ENCODE results near the gene ELL2. TPM values are rescaled to one million over a fixed set of nuclear protein-coding genes. Genes with fewer than 3 reads are reported as not detected.
A peak's percentile ranks its signal among the peaks of the same experiment; 100 is the strongest.

Gene ELL2
- total and polyA plus RNA-seq, 9 of the 15 experiments (the other 6 are each of a cell fraction or from before 2014, with no cell fraction given) = 4.3 to 18.3 (median 14.5) TPM

- TF ChIP-seq ARID3B (CRISPR knock-in tag; IDR thresholded peaks at IDR 0.05; ENCODE audit: borderline replicate concordance) (no peak), SMARCC2 (IDR thresholded peaks at IDR 0.05; ENCODE audit: low read depth) (no peak), PKNOX1 (IDR thresholded peaks at IDR 0.05) (no peak), E2F5 (CRISPR knock-in tag; IDR thresholded peaks at IDR 0.05) (no peak), BCLAF1 (IDR thresholded peaks at IDR 0.05; ENCODE audit: borderline replicate concordance in 1 of 2, control insufficient read depth in 1 of 2, low read depth in 2 of 2, low read length in 1 of 2) (no peak), BCOR (IDR thresholded peaks at IDR 0.05) (no peak), ZNF518B (CRISPR knock-in tag; IDR thresholded peaks at IDR 0.05) (no peak), ELF4 (CRISPR knock-in tag; IDR thresholded peaks at IDR 0.05) (no peak), RFX7 (CRISPR knock-in tag; IDR thresholded peaks at IDR 0.05) (no peak), ARID1B (IDR thresholded peaks at IDR 0.05) (peak; percentile 60), ZEB2 (IDR thresholded peaks at IDR 0.05) (peak; percentile 54; the same call in 1 of the 2 replicates), ZFP1 (CRISPR knock-in tag; IDR thresholded peaks at IDR 0.05) (0 out of 2 replicates have a peak, but pooled peaks have one; percentile 15), SOX6 (IDR thresholded peaks at IDR 0.05) (peak; percentile 63; the same call in 1 of the 2 replicates), ZNF324 (CRISPR knock-in tag; IDR thresholded peaks at IDR 0.05) (0 out of 2 replicates have a peak, but pooled peaks have one; percentile 8), TARDBP (IDR thresholded peaks at IDR 0.05) (no peak), FOXA3 (CRISPR knock-in tag; conservative IDR thresholded peaks at IDR 0.05 in 1 of 2, IDR thresholded peaks at IDR 0.05 in 1 of 2) (0 out of 4 replicates have a peak, but pooled peaks of 1 of the 2 experiments have one; percentile 16)
These were observed 83.0 kb downstream of the ELL2 start (continued) for GRCh38 chr5:95878417-95879323.

Measured in K562 (cell line).